Mesothelial cell of epicardium (in vitro differentiated cells): Measurements from ENCODE around the gene PRPF40A. TPM values are rescaled to one million over a fixed set of nuclear protein-coding genes. Genes with fewer than 3 reads are reported as not detected.
A peak's percentile ranks its signal among the peaks of the same experiment; 100 is the strongest.
"Not testable (repeated sequence)": the region's sequence is repeated elsewhere in the genome, so short reads cannot be mapped to it uniquely, and the experiment has no call there.

Experiments used
- DNase-seq, 2 experiments: peaks; one replicate each; pipeline ENCODE4 v3.0.0; 2021; ENCODE audit warnings: low spot score in 2 of 2; ENCODE audit not compliant: unreplicated experiment in 2 of 2
- H3K27ac Mint-ChIP-seq: 2 replicates; pipeline ENCODE4 v1.8.0; 2021; ENCODE audit warnings: mixed read lengths
- H3K27me3 Mint-ChIP-seq: 2 replicates; pipeline ENCODE4 v1.8.0; 2021; ENCODE audit warnings: low read depth, mixed read lengths
- H3K36me3 Mint-ChIP-seq: 2 replicates; pipeline ENCODE4 v1.8.0; 2021; ENCODE audit warnings: mixed read lengths
- H3K4me1 Mint-ChIP-seq: 2 replicates; pipeline ENCODE4 v1.8.0; 2021; ENCODE audit warnings: mixed read lengths
- H3K4me3 Mint-ChIP-seq: 2 replicates; pipeline ENCODE4 v1.8.0; 2021; ENCODE audit warnings: mild to moderate bottlenecking, moderate library complexity, mixed read lengths
- H3K9me3 Mint-ChIP-seq: 2 replicates; pipeline ENCODE4 v1.8.0; 2021; ENCODE audit warnings: mixed read lengths
- total RNA-seq: library from RNA; stranded (reverse); gene quantifications from 3 replicates; pipeline ENCODE4 v1.2.1, GENCODE V29; 2021
- TF ChIP-seq, protein P1 (sequence below): fragments of 200-600 bp; sonication (generic); IDR thresholded peaks from one replicate; pipeline ENCODE4 v1.5.0; 2021; ENCODE audit warnings: antibody characterized with exemption; ENCODE audit not compliant: unreplicated experiment

PRPF40A gene
- total RNA-seq, 1 donor from 2014 or later = 134 TPM

DNA sequence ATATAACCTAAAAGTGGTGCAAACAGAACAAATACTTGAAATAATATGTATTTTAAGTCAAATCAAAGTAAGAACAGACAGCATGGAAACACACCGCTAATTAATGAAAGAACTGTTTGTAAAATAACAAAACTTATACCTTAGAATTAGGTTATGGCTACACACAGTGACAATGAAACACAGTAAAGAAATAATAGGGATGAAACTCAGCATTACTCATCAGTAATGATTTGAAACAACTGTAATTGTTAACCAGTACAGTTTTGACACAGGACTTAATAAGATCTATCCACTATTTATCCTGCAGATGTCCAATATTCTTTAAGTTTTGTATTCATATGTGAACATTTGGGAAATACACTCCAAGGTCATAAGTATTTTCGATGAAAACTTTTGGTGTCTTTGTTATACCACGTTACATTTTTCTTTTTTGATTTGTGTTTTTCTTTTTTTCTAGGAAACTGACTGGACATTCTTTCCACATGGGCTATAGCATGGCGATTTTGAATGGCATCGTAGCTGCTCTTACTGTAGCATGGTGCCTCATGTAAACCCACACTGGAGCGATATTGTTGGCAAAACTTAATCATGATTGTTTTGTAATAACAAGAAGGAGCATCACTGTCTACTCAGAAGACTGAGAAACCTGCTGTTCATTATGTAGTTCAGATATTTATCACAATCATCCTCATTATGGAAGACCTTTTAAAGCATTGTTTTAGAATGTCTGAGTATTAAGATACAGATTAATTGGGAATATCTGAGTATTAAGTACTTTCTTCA, 42.2 kb upstream of the PRPF40A start:
- Mint-ChIP-seq H3K27me3 (no peaks in the 10 kb centered on the region), H3K27ac (no peak overlapping the region), H3K9me3 (no peaks in the 10 kb centered on the region), H3K36me3 (peaks cover 16% of the 10 kb centered on the region), H3K4me3 (no peak overlapping the region), H3K4me1 (peaks cover 11% of the 10 kb centered on the region)
- DNase-seq = no peak
- TF ChIP-seq, protein P1, sequence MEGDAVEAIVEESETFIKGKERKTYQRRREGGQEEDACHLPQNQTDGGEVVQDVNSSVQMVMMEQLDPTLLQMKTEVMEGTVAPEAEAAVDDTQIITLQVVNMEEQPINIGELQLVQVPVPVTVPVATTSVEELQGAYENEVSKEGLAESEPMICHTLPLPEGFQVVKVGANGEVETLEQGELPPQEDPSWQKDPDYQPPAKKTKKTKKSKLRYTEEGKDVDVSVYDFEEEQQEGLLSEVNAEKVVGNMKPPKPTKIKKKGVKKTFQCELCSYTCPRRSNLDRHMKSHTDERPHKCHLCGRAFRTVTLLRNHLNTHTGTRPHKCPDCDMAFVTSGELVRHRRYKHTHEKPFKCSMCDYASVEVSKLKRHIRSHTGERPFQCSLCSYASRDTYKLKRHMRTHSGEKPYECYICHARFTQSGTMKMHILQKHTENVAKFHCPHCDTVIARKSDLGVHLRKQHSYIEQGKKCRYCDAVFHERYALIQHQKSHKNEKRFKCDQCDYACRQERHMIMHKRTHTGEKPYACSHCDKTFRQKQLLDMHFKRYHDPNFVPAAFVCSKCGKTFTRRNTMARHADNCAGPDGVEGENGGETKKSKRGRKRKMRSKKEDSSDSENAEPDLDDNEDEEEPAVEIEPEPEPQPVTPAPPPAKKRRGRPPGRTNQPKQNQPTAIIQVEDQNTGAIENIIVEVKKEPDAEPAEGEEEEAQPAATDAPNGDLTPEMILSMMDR = no peak

DNA sequence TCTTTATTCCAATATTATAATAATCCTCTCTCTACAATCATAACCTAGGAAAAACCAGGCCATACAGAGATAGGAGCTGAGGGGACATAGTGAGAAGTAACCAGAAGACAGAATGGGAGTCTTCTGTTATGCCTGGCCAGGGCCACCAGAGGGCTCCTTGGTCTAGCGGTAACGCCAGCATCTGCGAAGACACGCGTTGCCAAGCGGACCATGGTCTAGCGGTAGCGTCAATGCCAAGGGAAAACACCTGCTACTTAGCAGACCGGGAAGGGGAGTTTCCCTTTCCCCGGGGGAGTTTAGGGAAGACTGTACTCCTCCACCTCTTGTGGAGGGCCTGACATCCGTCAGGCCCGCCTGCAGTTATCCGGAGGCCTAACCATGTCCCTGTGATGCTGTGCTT, 37.8 kb upstream of the PRPF40A start:
- peak in 1 of 2 experiments; percentile 42 for DNase-seq
- TF ChIP-seq, protein P1 = no peak
- H3K4me3 Mint-ChIP-seq = no peak overlapping the region
- no peaks in the 10 kb centered on the region for H3K27me3 Mint-ChIP-seq
- H3K36me3 Mint-ChIP-seq = peaks cover 29% of the 10 kb centered on the region
- no peak overlapping the region for H3K27ac Mint-ChIP-seq
- H3K4me1 Mint-ChIP-seq = no peaks in the 10 kb centered on the region
- peaks cover 5% of the 10 kb centered on the region for H3K9me3 Mint-ChIP-seq

DNA sequence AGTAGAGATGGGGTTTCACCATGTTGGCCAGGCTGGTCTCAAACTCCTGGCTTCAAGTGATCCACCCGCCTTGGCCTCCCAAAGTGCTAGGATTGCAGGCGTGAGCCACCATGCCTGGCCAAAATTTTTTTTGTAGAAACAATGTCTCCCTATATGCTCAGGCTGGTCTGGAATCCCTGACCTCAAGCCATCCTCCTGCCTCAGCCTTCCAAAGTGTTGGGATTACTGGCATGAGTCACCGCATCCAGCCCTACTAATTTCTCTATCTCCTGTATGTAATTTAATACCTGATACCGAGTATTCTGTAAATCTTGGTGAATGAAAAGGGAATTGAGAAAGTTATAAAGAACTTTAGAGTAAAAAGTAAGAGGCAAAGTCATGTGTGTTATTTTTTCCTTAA, 30.5 kb upstream of the PRPF40A start:
- DNase-seq, H3K27me3 Mint-ChIP-seq, H3K9me3 Mint-ChIP-seq, H3K27ac Mint-ChIP-seq, H3K4me3 Mint-ChIP-seq, H3K4me1 Mint-ChIP-seq: not testable (repeated sequence)
- H3K36me3 Mint-ChIP-seq = peaks cover 14% of the 10 kb centered on the region

- Mint-ChIP-seq H3K27ac (no peak overlapping the region), H3K36me3 (peaks cover 18% of the 10 kb centered on the region), H3K4me1 (no peaks in the 10 kb centered on the region), H3K9me3 (peaks cover 13% of the 10 kb centered on the region), H3K4me3 (no peak overlapping the region), H3K27me3 (no peaks in the 10 kb centered on the region)
- TF ChIP-seq, protein P1 = peak; percentile 64
- DNase-seq = no peak
Measured at GRCh38 chr2:152743002-152743401, 25.7 kb upstream of the PRPF40A start.

- no peaks in the 10 kb centered on the region for H3K4me1 Mint-ChIP-seq
- TF ChIP-seq, protein P1 = peak; percentile 86
Measured at GRCh38 chr2:152740743-152741328, 23.6 kb upstream of the PRPF40A start.

GRCh38 chr2:152739705-152740104, 22.4 kb upstream of the PRPF40A start:
- not testable (repeated sequence) for DNase-seq, H3K4me1 Mint-ChIP-seq, H3K27me3 Mint-ChIP-seq, H3K27ac Mint-ChIP-seq, H3K4me3 Mint-ChIP-seq
- H3K36me3 Mint-ChIP-seq = peaks cover 34% of the 10 kb centered on the region
- H3K9me3 Mint-ChIP-seq = peaks cover 13% of the 10 kb centered on the region

More at GRCh38 chr2:152740743-152741328, 23.6 kb upstream of the PRPF40A start:
- Mint-ChIP-seq H3K36me3 (peaks cover 32% of the 10 kb centered on the region), H3K4me3 (no peak overlapping the region), H3K27ac (no peak overlapping the region), H3K9me3 (peaks cover 13% of the 10 kb centered on the region), H3K27me3 (no peaks in the 10 kb centered on the region)
- no peak for DNase-seq
